Measurements from ENCODE around the gene KLK15.

The KLK15 gene

GRCh38 chr19:50777830-50778303 is 55.5 kb downstream of the KLK15 start:
- ATAC-seq = peak; percentile 46
- TF ChIP-seq OSR1 (CRISPR knock-in tag; IDR thresholded peaks at IDR 0.05) (no peak), ZNF565 (CRISPR knock-in tag; conservative IDR thresholded peaks at IDR 0.05; ENCODE audit: low read depth) (no peak), ESRRG (CRISPR knock-in tag; IDR thresholded peaks at IDR 0.05) (no peak), ZFP30 (CRISPR knock-in tag; IDR thresholded peaks at IDR 0.05) (no peak), TSHZ2 (CRISPR knock-in tag; IDR thresholded peaks at IDR 0.05) (no peak), PATZ1 (CRISPR knock-in tag; IDR thresholded peaks at IDR 0.05; ENCODE audit: borderline replicate concordance) (no peak), POU6F1 (CRISPR knock-in tag; IDR thresholded peaks at IDR 0.05; ENCODE audit: borderline replicate concordance, low read depth) (no peak), TCF4 (CRISPR knock-in tag; IDR thresholded peaks at IDR 0.05; ENCODE audit: borderline replicate concordance) (no peak), CREB5 (CRISPR knock-in tag; IDR thresholded peaks at IDR 0.05; ENCODE audit: low read depth) (no peak), RARB (CRISPR knock-in tag; IDR thresholded peaks at IDR 0.05) (no peak), SNAI2 (CRISPR knock-in tag; IDR thresholded peaks at IDR 0.05) (no peak), CSRNP3 (CRISPR knock-in tag; IDR thresholded peaks at IDR 0.05) (no peak)

GRCh38 chr19:50777261-50777660 is 56.1 kb downstream of the KLK15 start:
- TF ChIP-seq GLIS3 (CRISPR knock-in tag; IDR thresholded peaks at IDR 0.05) (no peak), ARNTL (CRISPR knock-in tag; IDR thresholded peaks at IDR 0.05; ENCODE audit: borderline replicate concordance, low read depth) (no peak), BACH2 (CRISPR knock-in tag; IDR thresholded peaks at IDR 0.05; ENCODE audit: borderline replicate concordance) (no peak), TSHZ2 (CRISPR knock-in tag; IDR thresholded peaks at IDR 0.05) (no peak), ZC3H10 (CRISPR knock-in tag; IDR thresholded peaks at IDR 0.05) (no peak), ZNF70 (CRISPR knock-in tag; IDR thresholded peaks at IDR 0.05) (no peak)
- no peak for ATAC-seq

- ATAC-seq = no peak
- TF ChIP-seq TCF4 (CRISPR knock-in tag; IDR thresholded peaks at IDR 0.05; ENCODE audit: borderline replicate concordance) (no peak), PPARA (CRISPR knock-in tag; IDR thresholded peaks at IDR 0.05; ENCODE audit: borderline replicate concordance) (no peak)
Measured at GRCh38 chr19:50776131-50776530, 57.2 kb downstream of the KLK15 start.
